WI38 (cell line): Measurements from ENCODE around the gene ETV2.
A peak's percentile ranks its signal among the peaks of the same experiment; 100 is the strongest.
"Not testable (repeated sequence)": the region's sequence is repeated elsewhere in the genome, so short reads cannot be mapped to it uniquely, and the experiment has no call there.

Experiments
- H3K4me3 ChIP-seq: 2 replicates; pipeline ENCODE4 v1.5.1; 2011; ENCODE audit warnings: low read depth, mild to moderate bottlenecking, control low read depth, low read length
- TF ChIP-seq, protein P1 (sequence below): IDR thresholded peaks from 2 replicates; pipeline ENCODE4 v1.5.1; 2012; ENCODE audit warnings: low read depth, mild to moderate bottlenecking, control low read depth, low read length

ETV2 gene

DNA sequence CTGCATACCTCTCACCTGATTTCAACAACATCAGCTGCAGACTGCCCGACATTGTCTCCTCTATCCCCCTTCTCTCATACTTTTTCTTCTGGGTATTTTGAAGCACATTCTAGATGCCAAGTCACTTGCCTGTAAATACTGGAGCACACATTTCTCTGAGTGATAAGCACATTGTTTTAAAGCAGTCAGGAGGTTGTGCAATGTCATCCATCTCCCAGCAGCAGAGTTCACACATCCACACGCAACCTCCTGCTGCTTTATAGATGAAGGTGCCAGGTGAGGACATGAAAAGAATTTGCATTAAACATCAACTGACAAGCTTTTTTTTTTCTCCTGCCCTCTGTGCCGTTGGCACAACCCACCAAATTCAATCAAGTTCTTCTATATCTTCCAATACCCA lies 30.3 kb downstream of the ETV2 start:
- TF ChIP-seq, protein P1, sequence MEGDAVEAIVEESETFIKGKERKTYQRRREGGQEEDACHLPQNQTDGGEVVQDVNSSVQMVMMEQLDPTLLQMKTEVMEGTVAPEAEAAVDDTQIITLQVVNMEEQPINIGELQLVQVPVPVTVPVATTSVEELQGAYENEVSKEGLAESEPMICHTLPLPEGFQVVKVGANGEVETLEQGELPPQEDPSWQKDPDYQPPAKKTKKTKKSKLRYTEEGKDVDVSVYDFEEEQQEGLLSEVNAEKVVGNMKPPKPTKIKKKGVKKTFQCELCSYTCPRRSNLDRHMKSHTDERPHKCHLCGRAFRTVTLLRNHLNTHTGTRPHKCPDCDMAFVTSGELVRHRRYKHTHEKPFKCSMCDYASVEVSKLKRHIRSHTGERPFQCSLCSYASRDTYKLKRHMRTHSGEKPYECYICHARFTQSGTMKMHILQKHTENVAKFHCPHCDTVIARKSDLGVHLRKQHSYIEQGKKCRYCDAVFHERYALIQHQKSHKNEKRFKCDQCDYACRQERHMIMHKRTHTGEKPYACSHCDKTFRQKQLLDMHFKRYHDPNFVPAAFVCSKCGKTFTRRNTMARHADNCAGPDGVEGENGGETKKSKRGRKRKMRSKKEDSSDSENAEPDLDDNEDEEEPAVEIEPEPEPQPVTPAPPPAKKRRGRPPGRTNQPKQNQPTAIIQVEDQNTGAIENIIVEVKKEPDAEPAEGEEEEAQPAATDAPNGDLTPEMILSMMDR = no peak
- no peak overlapping the region for H3K4me3 ChIP-seq

DNA sequence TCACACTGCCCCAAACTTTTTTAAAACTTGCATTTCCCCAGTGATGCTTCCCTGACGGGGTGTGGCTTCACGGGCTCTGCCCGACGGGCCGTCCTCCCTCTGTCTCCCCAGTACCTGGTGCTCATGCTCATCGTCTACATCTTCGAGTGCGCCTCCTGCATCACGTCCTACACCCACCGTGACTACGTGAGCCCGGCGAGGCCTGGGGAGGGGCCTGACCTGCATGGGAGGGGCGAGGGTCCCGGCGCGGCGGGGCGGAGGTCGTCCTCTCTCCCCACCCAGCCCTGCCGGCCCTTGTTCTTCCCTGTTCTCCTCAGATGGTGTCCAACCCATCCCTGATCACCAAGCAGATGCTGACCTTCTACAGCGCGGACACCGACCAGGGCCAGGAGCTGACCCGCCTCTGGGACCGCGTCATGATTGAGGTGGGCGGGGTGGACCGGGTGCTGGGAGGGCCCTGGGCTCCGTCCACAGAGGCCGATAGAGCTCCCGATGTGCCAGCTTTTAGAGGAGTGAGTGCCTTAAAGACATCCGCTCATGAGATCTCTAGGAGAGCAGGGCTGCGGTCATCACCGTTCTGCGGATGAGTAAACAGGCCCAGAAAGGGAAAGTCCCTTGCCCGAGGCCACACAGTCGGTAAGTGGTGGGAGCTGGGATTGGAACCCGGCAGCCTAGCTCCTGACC lies 31.7 kb downstream of the ETV2 start:
- peak overlapping the region; percentile 30 for H3K4me3 ChIP-seq
- TF ChIP-seq, protein P1 = no peak

DNA sequence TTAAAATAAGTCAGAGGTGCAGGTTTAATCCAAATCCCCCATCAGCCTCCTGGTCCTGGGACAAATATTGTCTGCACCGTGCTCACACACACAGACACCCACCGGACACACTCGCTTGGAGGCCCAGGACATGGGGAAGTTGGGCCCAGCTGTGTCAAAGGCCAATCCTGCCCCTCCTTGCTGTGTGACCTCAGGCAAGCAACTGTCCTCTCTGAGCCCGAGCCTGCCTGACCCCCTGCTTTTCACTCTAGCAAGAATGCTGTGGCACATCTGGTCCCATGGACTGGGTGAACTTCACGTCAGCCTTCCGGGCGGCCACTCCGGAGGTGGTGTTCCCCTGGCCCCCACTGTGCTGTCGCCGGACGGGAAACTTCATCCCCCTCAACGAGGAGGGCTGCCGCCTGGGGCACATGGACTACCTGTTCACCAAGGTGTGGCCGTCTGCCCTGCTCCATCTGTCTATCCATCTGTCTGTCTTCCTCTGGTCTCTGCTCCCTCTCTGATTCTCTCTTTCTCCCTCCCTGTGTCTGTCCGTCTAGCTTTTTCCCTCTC lies 34.1 kb downstream of the ETV2 start:
- H3K4me3 ChIP-seq = no peak overlapping the region
- TF ChIP-seq, protein P1 = no peak

DNA sequence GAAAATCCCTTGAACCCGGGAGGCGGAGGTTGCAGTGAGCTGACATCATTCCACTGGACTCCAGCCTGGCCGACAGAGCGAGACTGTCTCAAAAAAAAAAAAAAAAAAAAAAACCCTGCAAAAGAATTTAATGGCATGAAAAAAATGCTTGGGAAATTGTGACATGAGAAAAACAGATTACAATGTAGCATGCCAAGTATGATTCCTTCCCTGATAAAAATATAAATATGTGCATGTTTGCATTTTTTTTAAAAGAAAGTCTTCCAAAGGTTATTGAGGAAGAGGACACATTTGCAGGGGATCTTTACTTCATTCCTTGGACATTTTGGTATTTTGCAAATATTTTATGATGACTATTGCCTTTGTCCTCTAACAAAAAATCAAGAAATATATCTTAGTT lies 48.3 kb downstream of the ETV2 start:
- TF ChIP-seq, protein P1 = no peak
- H3K4me3 ChIP-seq = no peak overlapping the region

DNA sequence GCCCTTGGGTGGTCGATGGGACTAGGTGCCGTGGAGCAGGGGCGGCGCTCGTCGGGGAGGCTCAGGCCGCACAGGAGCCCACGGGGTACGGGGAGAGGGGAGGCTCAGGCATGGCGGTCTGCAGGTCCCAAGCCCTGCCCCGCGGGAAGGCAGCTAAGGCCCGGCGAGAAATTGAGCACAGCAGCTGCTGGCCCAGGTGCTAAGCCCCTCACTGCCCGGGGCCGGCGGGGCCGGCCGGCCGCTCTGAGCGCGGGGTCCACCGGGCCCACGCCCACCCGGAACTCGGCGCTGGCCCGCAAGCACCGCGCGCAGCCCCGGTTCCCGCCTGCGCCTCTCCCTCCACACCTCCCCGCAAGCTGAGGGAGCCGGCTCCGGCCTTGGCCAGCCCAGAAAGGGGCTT lies 49.6 kb downstream of the ETV2 start:
- H3K4me3 ChIP-seq = not testable (repeated sequence)

DNA sequence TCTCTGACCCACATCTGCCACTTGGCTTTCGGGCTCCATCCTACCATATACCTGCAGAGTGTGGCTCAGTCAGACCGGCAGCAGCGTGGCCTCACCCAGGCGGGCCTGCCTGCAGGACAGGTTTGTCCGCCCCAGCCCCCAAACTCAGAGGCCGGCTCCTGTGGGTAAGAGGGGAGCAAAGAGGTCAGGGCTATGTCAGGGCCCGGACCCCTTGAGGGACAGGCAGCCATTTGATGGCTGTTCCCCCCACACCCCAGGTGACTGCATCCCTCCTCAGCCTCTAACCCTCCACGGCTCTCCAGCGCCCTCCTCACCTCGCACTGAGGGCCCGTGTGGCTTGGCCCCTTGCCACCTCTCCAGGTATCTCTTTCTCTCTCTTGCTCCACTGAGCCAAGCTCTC lies 50.5 kb downstream of the ETV2 start:
- TF ChIP-seq, protein P1 = no peak
- no peak overlapping the region for H3K4me3 ChIP-seq

DNA sequence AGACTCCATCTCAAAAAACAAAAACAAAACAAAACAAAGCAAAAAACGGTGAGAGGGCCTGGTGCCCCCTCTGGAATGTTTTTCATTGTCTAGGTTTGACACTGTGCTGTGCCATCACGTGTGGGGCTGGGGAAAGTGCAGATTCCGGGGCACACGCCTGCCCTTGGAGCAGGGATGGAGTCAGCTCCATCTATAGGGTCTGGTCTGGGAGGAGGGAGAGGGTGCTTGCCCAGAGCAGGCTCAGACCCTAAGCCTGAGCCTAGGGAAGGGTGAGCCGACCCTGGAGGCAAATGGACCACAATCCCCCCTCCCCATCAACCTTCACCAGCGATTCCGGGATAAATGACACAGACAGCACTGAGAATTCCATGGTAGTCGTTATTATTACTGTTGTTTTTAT lies 51.9 kb downstream of the ETV2 start:
- TF ChIP-seq, protein P1 = no peak
- no peak overlapping the region for H3K4me3 ChIP-seq
